ENCODE measurements around the gene THSD4.

Gene THSD4

GRCh38 chr15:71242292-71242691, 127.0 kb downstream of the THSD4 start:
- CTCF ChIA-PET, result no interaction called here
- Mint-ChIP-seq H3K4me1 (no peaks in the 10 kb centered on the region), H3K36me3 (no peaks in the 10 kb centered on the region), H3K9me3 (no peaks in the 10 kb centered on the region), H3K27me3 (peaks cover 5% of the 10 kb centered on the region), H3K27ac (no peak overlapping the region), H3K4me3 (no peak overlapping the region)
- no peak for DNase-seq

- H3K27ac Mint-ChIP-seq, result no peak overlapping the region
- CTCF ChIA-PET, result interaction anchor here (0.6 kb wide), 1 partner anchor 128 kb away, joined by 3 read pairs; no protein-coding TSS in a partner anchor
- H3K4me1 Mint-ChIP-seq, result no peaks in the 10 kb centered on the region
- H3K9me3 Mint-ChIP-seq, result no peaks in the 10 kb centered on the region
- no peaks in the 10 kb centered on the region for H3K36me3 Mint-ChIP-seq
- H3K27me3 Mint-ChIP-seq, result peaks cover 9% of the 10 kb centered on the region
- no peak for DNase-seq
- no peak overlapping the region for H3K4me3 Mint-ChIP-seq
Observed at GRCh38 chr15:71244250-71244649, 129.0 kb downstream of the THSD4 start.

GRCh38 chr15:71245588-71245987, 130.3 kb downstream of the THSD4 start:
- Mint-ChIP-seq H3K4me1 (no peaks in the 10 kb centered on the region), H3K9me3 (no peaks in the 10 kb centered on the region), H3K27ac (no peak overlapping the region), H3K36me3 (no peaks in the 10 kb centered on the region), H3K4me3 (no peak overlapping the region), H3K27me3 (peaks cover 4% of the 10 kb centered on the region)
- CTCF ChIA-PET, result no interaction called here
- DNase-seq, result no peak

GRCh38 chr15:71248386-71248785, 133.1 kb downstream of the THSD4 start:
- Mint-ChIP-seq H3K27ac (no peak overlapping the region), H3K27me3 (peaks cover 4% of the 10 kb centered on the region), H3K4me1 (no peaks in the 10 kb centered on the region), H3K4me3 (no peak overlapping the region), H3K9me3 (no peaks in the 10 kb centered on the region), H3K36me3 (no peaks in the 10 kb centered on the region)
- CTCF ChIA-PET, result no interaction called here
- DNase-seq, result no peak

GRCh38 chr15:71249986-71250385, 134.7 kb downstream of the THSD4 start:
- Mint-ChIP-seq H3K27ac (no peak overlapping the region), H3K9me3 (no peaks in the 10 kb centered on the region), H3K27me3 (peaks cover 4% of the 10 kb centered on the region), H3K4me3 (no peak overlapping the region), H3K36me3 (no peaks in the 10 kb centered on the region), H3K4me1 (no peaks in the 10 kb centered on the region)
- CTCF ChIA-PET, result no interaction called here
- no peak for DNase-seq

- H3K27me3 Mint-ChIP-seq, result peaks cover 4% of the 10 kb centered on the region
- no peak overlapping the region for H3K27ac Mint-ChIP-seq
- H3K9me3 Mint-ChIP-seq, result no peaks in the 10 kb centered on the region
- no peak overlapping the region for H3K4me3 Mint-ChIP-seq
- CTCF ChIA-PET, result no interaction called here
- H3K36me3 Mint-ChIP-seq, result no peaks in the 10 kb centered on the region
- DNase-seq, result no peak
- H3K4me1 Mint-ChIP-seq, result no peaks in the 10 kb centered on the region
Observed at GRCh38 chr15:71250936-71251583, 135.8 kb downstream of the THSD4 start.

GRCh38 chr15:71251584-71252043, 136.3 kb downstream of the THSD4 start:
- CTCF ChIA-PET, result no interaction called here
- no peak overlapping the region for H3K27ac Mint-ChIP-seq
- DNase-seq, result no peak
- H3K9me3 Mint-ChIP-seq, result no peaks in the 10 kb centered on the region
- no peak overlapping the region for H3K4me3 Mint-ChIP-seq
- peaks cover 4% of the 10 kb centered on the region for H3K27me3 Mint-ChIP-seq
- no peaks in the 10 kb centered on the region for H3K36me3 Mint-ChIP-seq
- H3K4me1 Mint-ChIP-seq, result no peaks in the 10 kb centered on the region

- CTCF ChIA-PET, result no interaction called here
- Mint-ChIP-seq H3K4me1 (no peaks in the 10 kb centered on the region), H3K36me3 (no peaks in the 10 kb centered on the region), H3K27me3 (peaks cover 4% of the 10 kb centered on the region), H3K9me3 (no peaks in the 10 kb centered on the region), H3K4me3 (no peak overlapping the region), H3K27ac (no peak overlapping the region)
- DNase-seq, result no peak
Observed at GRCh38 chr15:71252044-71252739, 136.9 kb downstream of the THSD4 start.

- H3K9me3 Mint-ChIP-seq, result no peaks in the 10 kb centered on the region
- no peaks in the 10 kb centered on the region for H3K4me1 Mint-ChIP-seq
- no peak overlapping the region for H3K4me3 Mint-ChIP-seq
- no peaks in the 10 kb centered on the region for H3K36me3 Mint-ChIP-seq
- DNase-seq, result no peak
- peaks cover 2% of the 10 kb centered on the region for H3K27me3 Mint-ChIP-seq
- no peak overlapping the region for H3K27ac Mint-ChIP-seq
- CTCF ChIA-PET, result no interaction called here
Observed at GRCh38 chr15:71252740-71253047, 137.4 kb downstream of the THSD4 start.

GRCh38 chr15:71254491-71254890, 139.2 kb downstream of the THSD4 start:
- H3K27ac Mint-ChIP-seq, result no peak overlapping the region
- H3K9me3 Mint-ChIP-seq, result no peaks in the 10 kb centered on the region
- H3K36me3 Mint-ChIP-seq, result no peaks in the 10 kb centered on the region
- H3K4me1 Mint-ChIP-seq, result no peaks in the 10 kb centered on the region
- no peaks in the 10 kb centered on the region for H3K27me3 Mint-ChIP-seq
- no peak for DNase-seq
- no peak overlapping the region for H3K4me3 Mint-ChIP-seq
- CTCF ChIA-PET, result no interaction called here

- Mint-ChIP-seq H3K27ac (no peak overlapping the region), H3K4me3 (no peak overlapping the region), H3K27me3 (no peaks in the 10 kb centered on the region), H3K4me1 (no peaks in the 10 kb centered on the region), H3K9me3 (no peaks in the 10 kb centered on the region), H3K36me3 (no peaks in the 10 kb centered on the region)
- no peak for DNase-seq
- CTCF ChIA-PET, result no interaction called here
Observed at GRCh38 chr15:71256934-71257664, 141.8 kb downstream of the THSD4 start.

GRCh38 chr15:71259866-71260265, 144.6 kb downstream of the THSD4 start:
- Mint-ChIP-seq H3K9me3 (no peaks in the 10 kb centered on the region), H3K4me3 (no peak overlapping the region), H3K4me1 (no peaks in the 10 kb centered on the region), H3K27me3 (no peaks in the 10 kb centered on the region), H3K36me3 (no peaks in the 10 kb centered on the region), H3K27ac (no peak overlapping the region)
- DNase-seq, result no peak
- CTCF ChIA-PET, result no interaction called here

GRCh38 chr15:71261418-71261817, 146.1 kb downstream of the THSD4 start:
- Mint-ChIP-seq H3K27me3 (no peaks in the 10 kb centered on the region), H3K9me3 (no peaks in the 10 kb centered on the region), H3K36me3 (no peaks in the 10 kb centered on the region), H3K4me3 (no peak overlapping the region), H3K4me1 (no peaks in the 10 kb centered on the region), H3K27ac (no peak overlapping the region)
- CTCF ChIA-PET, result no interaction called here
- DNase-seq, result no peak

GRCh38 chr15:71261909-71262308, 146.6 kb downstream of the THSD4 start:
- H3K4me3 Mint-ChIP-seq, result no peak overlapping the region
- H3K9me3 Mint-ChIP-seq, result no peaks in the 10 kb centered on the region
- H3K4me1 Mint-ChIP-seq, result no peaks in the 10 kb centered on the region
- H3K27me3 Mint-ChIP-seq, result no peaks in the 10 kb centered on the region
- H3K36me3 Mint-ChIP-seq, result no peaks in the 10 kb centered on the region
- CTCF ChIA-PET, result no interaction called here
- no peak overlapping the region for H3K27ac Mint-ChIP-seq
- DNase-seq, result no peak

GRCh38 chr15:71262599-71262998, 147.3 kb downstream of the THSD4 start:
- Mint-ChIP-seq H3K9me3 (no peaks in the 10 kb centered on the region), H3K27me3 (no peaks in the 10 kb centered on the region), H3K36me3 (no peaks in the 10 kb centered on the region), H3K4me1 (no peaks in the 10 kb centered on the region), H3K27ac (no peak overlapping the region), H3K4me3 (no peak overlapping the region)
- DNase-seq, result no peak
- CTCF ChIA-PET, result interaction anchor here (0.6 kb wide), 1 partner anchor 322 kb away, joined by 3 read pairs; no protein-coding TSS in a partner anchor

Measured in activated naive CD4-positive, alpha-beta T cell treated with anti-CD3 and anti-CD28 coated beads, Interleukin-2, amount 10 ng/mL, durations not matched to agents 7 days and 5 days (primary cell).